ENCODE data around the gene OPHN1. TPM values are rescaled to one million over a fixed set of nuclear protein-coding genes. Genes with fewer than 3 reads are reported as not detected.
"Not testable (repeated sequence)": the region's sequence is repeated elsewhere in the genome, so short reads cannot be mapped to it uniquely, and the experiment has no call there.

Gene OPHN1
- total and polyA plus RNA-seq, 12 donors, result 1.2 to 9.1 (median 5.2) TPM

DNA sequence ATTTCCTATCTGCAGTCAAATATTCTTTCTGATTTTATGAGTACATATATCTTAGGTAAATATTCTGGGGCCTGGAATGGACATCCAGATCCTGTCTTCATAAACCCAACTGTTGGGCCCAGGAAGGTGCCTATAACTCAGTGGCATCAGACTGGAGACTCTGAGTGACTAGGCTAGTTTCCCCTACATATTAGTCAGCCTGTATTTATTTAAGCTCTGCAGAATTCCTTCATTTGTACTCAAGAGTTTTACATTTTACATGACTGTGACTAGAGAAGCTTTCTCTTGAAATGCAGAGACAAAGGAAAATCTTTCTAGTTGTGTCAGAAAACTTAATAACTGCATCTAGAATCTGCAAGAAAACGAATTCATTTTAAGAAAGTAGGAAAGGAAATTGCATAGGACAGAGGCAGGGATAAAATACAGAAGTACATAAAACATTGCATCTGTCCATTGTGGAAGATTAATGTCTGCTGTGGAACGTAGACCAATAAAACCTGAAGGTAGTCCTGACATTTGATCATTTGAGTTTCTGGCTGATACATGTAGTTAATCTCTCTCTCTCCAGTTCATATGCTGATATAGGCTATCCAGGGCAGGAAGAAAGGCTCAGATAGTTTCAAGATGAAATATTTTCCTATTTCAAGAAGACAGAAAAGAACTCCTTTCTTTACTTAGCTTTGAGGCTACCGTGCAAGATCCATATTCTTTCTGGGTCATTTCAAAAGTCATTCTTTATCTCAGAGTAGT lies 78.2 kb downstream of the OPHN1 start:
- no peaks in the 10 kb centered on the region for H3K36me3 ChIP-seq (replicated peaks in 1 of 2)
- H3K4me3 ChIP-seq, result no peak overlapping the region
- no peaks in the 10 kb centered on the region for H3K9me3 ChIP-seq (replicated peaks in 1 of 3)
- intact Hi-C loops (cut with DNase I), result no loop called here
- no peak for DNase-seq
- H3K27ac ChIP-seq, result no peak overlapping the region
- TF ChIP-seq POLR2A (IDR thresholded peaks at IDR 0.05), result no peak
- TF ChIP-seq, protein P1, sequence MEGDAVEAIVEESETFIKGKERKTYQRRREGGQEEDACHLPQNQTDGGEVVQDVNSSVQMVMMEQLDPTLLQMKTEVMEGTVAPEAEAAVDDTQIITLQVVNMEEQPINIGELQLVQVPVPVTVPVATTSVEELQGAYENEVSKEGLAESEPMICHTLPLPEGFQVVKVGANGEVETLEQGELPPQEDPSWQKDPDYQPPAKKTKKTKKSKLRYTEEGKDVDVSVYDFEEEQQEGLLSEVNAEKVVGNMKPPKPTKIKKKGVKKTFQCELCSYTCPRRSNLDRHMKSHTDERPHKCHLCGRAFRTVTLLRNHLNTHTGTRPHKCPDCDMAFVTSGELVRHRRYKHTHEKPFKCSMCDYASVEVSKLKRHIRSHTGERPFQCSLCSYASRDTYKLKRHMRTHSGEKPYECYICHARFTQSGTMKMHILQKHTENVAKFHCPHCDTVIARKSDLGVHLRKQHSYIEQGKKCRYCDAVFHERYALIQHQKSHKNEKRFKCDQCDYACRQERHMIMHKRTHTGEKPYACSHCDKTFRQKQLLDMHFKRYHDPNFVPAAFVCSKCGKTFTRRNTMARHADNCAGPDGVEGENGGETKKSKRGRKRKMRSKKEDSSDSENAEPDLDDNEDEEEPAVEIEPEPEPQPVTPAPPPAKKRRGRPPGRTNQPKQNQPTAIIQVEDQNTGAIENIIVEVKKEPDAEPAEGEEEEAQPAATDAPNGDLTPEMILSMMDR (IDR thresholded peaks at IDR 0.05), result no peak
- 43 to 61% (median 49%) methylated on average over 3 of the region's 3 CpGs for whole genome bisulfite sequencing, 4 donors
- H3K27me3 ChIP-seq, result no peaks in the 10 kb centered on the region
- no peaks in the 10 kb centered on the region for H3K4me1 ChIP-seq (replicated peaks in 1 of 2)

DNA sequence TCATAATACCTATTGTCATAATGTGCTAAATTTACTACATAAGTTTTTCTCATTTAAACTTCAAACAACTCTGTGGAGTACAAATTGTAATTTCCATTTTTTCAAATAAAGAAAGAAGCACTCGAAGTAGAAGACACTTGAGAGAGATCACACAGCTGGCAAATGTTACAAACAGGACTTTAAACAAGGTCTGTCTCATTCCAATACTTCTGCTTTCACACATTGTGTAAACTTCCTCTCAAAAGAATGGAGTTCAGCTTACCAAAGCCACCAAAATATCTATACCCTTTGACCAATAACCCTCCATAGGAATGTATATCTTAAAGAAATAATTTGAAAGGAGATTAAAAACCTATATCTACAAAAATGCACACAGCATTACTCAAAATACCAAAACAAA lies 88.3 kb downstream of the OPHN1 start:
- TF ChIP-seq POLR2A (IDR thresholded peaks at IDR 0.05), result no peak
- TF ChIP-seq, protein P1 (IDR thresholded peaks at IDR 0.05), result no peak
- no peaks in the 10 kb centered on the region for H3K9me3 ChIP-seq (replicated peaks in 1 of 3)
- no peak for DNase-seq
- no peak overlapping the region for H3K27ac ChIP-seq
- H3K27me3 ChIP-seq, result no peaks in the 10 kb centered on the region
- WGBS, 4 donors, result 30 to 58% (median 46%) methylated on average over 1 of the region's 1 CpG
- no peaks in the 10 kb centered on the region for H3K36me3 ChIP-seq (replicated peaks in 1 of 2)
- H3K4me3 ChIP-seq, result no peak overlapping the region
- H3K4me1 ChIP-seq (replicated peaks in 1 of 2), result no peaks in the 10 kb centered on the region
- intact Hi-C loops (cut with DNase I), result no loop called here

DNA sequence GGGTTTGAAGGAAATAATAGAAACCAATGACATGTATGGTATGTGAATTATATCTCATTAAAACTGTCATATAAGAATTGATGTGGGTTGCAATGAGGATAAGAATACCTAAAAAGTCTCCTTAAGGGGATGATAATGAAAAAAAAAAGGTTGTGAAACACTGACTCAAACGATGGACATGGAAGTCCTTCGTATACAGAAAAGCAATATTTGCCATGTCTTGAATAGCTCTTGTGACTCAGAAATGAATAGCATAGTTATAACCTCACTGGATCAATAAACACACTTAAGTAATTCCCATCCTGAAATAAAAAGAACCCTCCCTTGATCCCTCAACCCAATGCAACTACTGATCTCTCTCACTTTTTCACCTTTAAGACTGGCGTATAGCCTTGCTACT lies 89.7 kb downstream of the OPHN1 start:
- Histone ChIP-seq H3K4me1 (replicated peaks in 1 of 2) (no peaks in the 10 kb centered on the region), H3K27ac (no peak overlapping the region), H3K9me3 (replicated peaks in 1 of 3) (no peaks in the 10 kb centered on the region), H3K4me3 (no peak overlapping the region), H3K36me3 (replicated peaks in 1 of 2) (no peaks in the 10 kb centered on the region), H3K27me3 (no peaks in the 10 kb centered on the region)
- DNase-seq, result no peak
- intact Hi-C loops (cut with DNase I), result no loop called here
- no peak for TF ChIP-seq POLR2A (IDR thresholded peaks at IDR 0.05)
- 84 to 93% (median 88%) methylated on average over 3 of the region's 3 CpGs for WGBS, 4 donors

DNA sequence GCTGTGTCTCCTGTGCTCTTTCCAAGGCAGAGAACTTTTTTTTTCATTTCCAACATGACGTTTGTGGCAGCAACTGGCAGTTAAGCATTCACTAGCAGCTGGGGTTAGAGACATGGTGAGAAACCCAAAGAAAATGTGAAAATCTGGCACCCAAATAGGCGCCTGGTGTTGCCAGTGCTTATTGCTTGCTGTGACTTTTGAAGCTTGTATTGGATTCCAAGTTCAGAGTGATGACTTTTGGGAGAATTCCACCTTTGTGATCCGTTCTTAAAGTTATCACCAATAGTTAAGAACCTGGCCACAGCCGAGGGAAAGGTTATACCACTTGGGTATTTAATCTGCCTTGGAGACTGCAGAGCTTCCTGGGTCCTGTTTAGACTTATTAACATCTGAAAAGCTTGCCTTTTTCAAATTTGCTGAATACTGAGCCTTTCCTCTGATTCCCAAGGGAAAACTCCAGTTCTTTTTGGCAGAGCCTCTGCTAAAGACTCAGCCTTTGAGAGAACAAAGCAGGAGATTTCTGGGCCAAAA lies 101.0 kb downstream of the OPHN1 start:
- H3K9me3 ChIP-seq (replicated peaks in 1 of 3), result no peaks in the 10 kb centered on the region
- no peaks in the 10 kb centered on the region for H3K4me1 ChIP-seq (replicated peaks in 1 of 2)
- 46 to 70% (median 51%) methylated on average over 4 of the region's 4 CpGs for whole genome bisulfite sequencing, 4 donors
- DNase-seq, result no peak
- intact Hi-C loops (cut with DNase I), result no loop called here
- H3K4me3 ChIP-seq, result no peak overlapping the region
- no peaks in the 10 kb centered on the region for H3K36me3 ChIP-seq (replicated peaks in 1 of 2)
- no peak for TF ChIP-seq POLR2A (IDR thresholded peaks at IDR 0.05)
- TF ChIP-seq, protein P1 (IDR thresholded peaks at IDR 0.05), result no peak
- H3K27me3 ChIP-seq, result peaks cover 14% of the 10 kb centered on the region
- no peak overlapping the region for H3K27ac ChIP-seq

DNA sequence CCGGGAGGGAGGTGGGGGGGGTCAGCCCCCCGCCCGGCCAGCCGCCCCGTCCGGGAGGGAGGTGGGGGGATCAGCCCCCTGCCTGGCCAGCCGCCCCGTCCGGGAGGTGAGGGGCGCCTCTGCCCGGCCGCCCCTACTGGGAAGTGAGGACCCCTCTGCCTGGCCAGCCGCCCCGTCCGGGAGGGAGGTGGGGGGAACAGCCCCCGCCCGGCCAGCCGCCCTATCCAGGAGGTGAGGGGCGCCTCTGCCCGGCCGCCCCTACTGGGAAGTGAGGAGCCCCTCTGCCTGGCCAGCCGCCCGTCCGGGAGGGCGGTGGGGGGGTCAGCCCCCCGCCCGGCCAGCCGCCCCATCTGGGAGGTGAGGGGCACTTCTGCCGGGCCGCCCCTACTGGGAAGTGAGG lies 106.5 kb downstream of the OPHN1 start:
- H3K4me3 ChIP-seq; intact Hi-C loops (cut with DNase I): not testable (repeated sequence)
- WGBS, 4 donors, result 97 to 99% methylated on average over 7 to 9 of the region's 30 CpGs; no CpG with 5 or more reads in 2 of the 4 donors

More for the DNA sequence above, 106.5 kb downstream of the OPHN1 start:
- not testable (repeated sequence) for H3K9me3 ChIP-seq (replicated peaks in 1 of 3); H3K4me1 ChIP-seq (replicated peaks in 1 of 2); H3K27ac ChIP-seq; DNase-seq; H3K36me3 ChIP-seq (replicated peaks in 1 of 2); H3K27me3 ChIP-seq

Measured in adrenal gland (tissue), 12 donors.